Lung (tissue), 12 donors: ENCODE results near the gene ANG. TPM values are rescaled to one million over a fixed set of nuclear protein-coding genes. Genes with fewer than 3 reads are reported as not detected.

Experiments
- ATAC-seq: fragments of 200-7000 bp; cut with Tn5 transposase; one replicate; pipeline ENCODE4 v1.9.1; 2020; ENCODE audit warnings: moderate number of reproducible peaks; ENCODE audit not compliant: insufficient read depth, low FRiP score
- DNase-seq, 3 donors: peaks; one replicate each; pipeline ENCODE4 v3.0.0-alpha.2; 2013 to 2017
- H3K27ac ChIP-seq, 2 donors: one replicate each; pipeline ENCODE4 v1.5.1; 2013; ENCODE audit warnings: mild to moderate bottlenecking in 2 of 2, moderate library complexity in 2 of 2, control low read depth in 1 of 2, inconsistent platforms in 1 of 2, low read depth in 1 of 2, low read length in 1 of 2
- H3K27me3 ChIP-seq, 3 donors: one replicate each; pipeline ENCODE4 v1.5.1; 2013; ENCODE audit warnings: low read length in 2 of 3; ENCODE audit not compliant: control insufficient read depth in 3 of 3, insufficient read depth in 3 of 3
- H3K36me3 ChIP-seq, 4 donors: one replicate each; pipeline ENCODE4 v1.5.1; 2013; ENCODE audit warnings: low read length in 4 of 4, mild to moderate bottlenecking in 1 of 4, moderate library complexity in 1 of 4; ENCODE audit not compliant: control insufficient read depth in 4 of 4, insufficient read depth in 4 of 4
- H3K4me1 ChIP-seq, 5 donors: one replicate each; pipeline ENCODE4 v1.5.1; 2013; ENCODE audit warnings: low read length in 5 of 5, mild to moderate bottlenecking in 2 of 5, moderate library complexity in 1 of 5; ENCODE audit not compliant: control insufficient read depth in 5 of 5, insufficient read depth in 5 of 5
- H3K4me3 ChIP-seq: one replicate; pipeline ENCODE4 v1.5.1; 2013; ENCODE audit warnings: mild to moderate bottlenecking, control low read depth, moderate library complexity
- H3K9ac ChIP-seq, 2 donors: one replicate each; pipeline ENCODE4 v1.5.1; 2013; ENCODE audit warnings: low read length in 2 of 2, control low read depth in 1 of 2; ENCODE audit not compliant: insufficient read depth in 1 of 2
- H3K9me3 ChIP-seq, 4 donors: one replicate each; pipeline ENCODE4 v1.5.1; 2013; ENCODE audit warnings: low read length in 3 of 4, mild to moderate bottlenecking in 1 of 4, moderate library complexity in 1 of 4; ENCODE audit not compliant: control insufficient read depth in 4 of 4, insufficient read depth in 3 of 4
- CTCF ChIP-seq: IDR thresholded peaks from 2 replicates; pipeline ENCODE4 v1.5.1; 2012; ENCODE audit warnings: mild to moderate bottlenecking; ENCODE audit errors: control extremely low read depth, extremely low read depth
- WGBS, 2 donors: extraction: QIAGEN DNeasy Blood & Tissue Kit; methylation state at CpG; one replicate each; pipeline ENCODE4 v1.1.7; 2013; 5-methylcytosine and 5-hydroxymethylcytosine counted together
- polyA plus RNA-seq, 2 donors: library from polyadenylated mRNA; stranded (reverse); fragments of 200-250 nt; gene quantifications; one replicate each; pipeline ENCODE4 v1.2.1, GENCODE V29; 2013
- total RNA-seq, 2 donors: library from RNA; depleted of rRNA in 1 of 2; stranded (reverse); fragments of >200 nt in 1 of 2; gene quantifications; one replicate each; pipeline ENCODE4 v1.2.1, GENCODE V29; 2014 to 2021
- donor health status: control.
- donor health status: control.
- donor health status: Bipolar disorder and iron deficiency.
- donor health status: healthy.
- donor health status: DM: yes; HTN: yes; CAD: no.

ANG gene
- total and polyA plus RNA-seq, 4 donors, result 14.0 to 27.5 (median 18.0) TPM

GRCh38 chr14:20726531-20726930 is 38.0 kb downstream of the ANG start:
- Histone ChIP-seq H3K4me3 (no peak overlapping the region), H3K27me3 (peaks cover 0 to 2% (median 0%) of the 10 kb centered on the region in 3 donors), H3K9ac (no peak overlapping the region), H3K36me3 (no peaks in the 10 kb centered on the region), H3K27ac (no peak overlapping the region), H3K9me3 (peaks cover 0 to 3% (median 0%) of the 10 kb centered on the region in 4 donors), H3K4me1 (peaks cover 0 to 4% (median 1%) of the 10 kb centered on the region in 5 donors)
- WGBS, 2 donors, result 77 to 96% methylated on average over 1 of the region's 1 CpG
- ATAC-seq (no peak), DNase-seq (no peak)
- no peak for TF ChIP-seq CTCF

- Histone ChIP-seq H3K36me3 (no peaks in the 10 kb centered on the region), H3K4me1 (peaks cover 0 to 4% (median 0%) of the 10 kb centered on the region in 5 donors), H3K27me3 (no peaks in the 10 kb centered on the region), H3K27ac (no peak overlapping the region), H3K4me3 (no peak overlapping the region), H3K9me3 (no peaks in the 10 kb centered on the region), H3K9ac (no peak overlapping the region)
- no peak for ATAC-seq
- WGBS, 2 donors, result 71 to 74% methylated on average over 6 of the region's 6 CpGs
- DNase-seq, result no peak
- no peak for TF ChIP-seq CTCF
Observed at GRCh38 chr14:20730891-20731290, 42.3 kb downstream of the ANG start.

GRCh38 chr14:20732477-20732876 is 43.9 kb downstream of the ANG start:
- no peak for ATAC-seq
- no peak for DNase-seq
- no peak for TF ChIP-seq CTCF
- Histone ChIP-seq H3K9me3 (no peaks in the 10 kb centered on the region), H3K9ac (no peak overlapping the region), H3K27me3 (no peaks in the 10 kb centered on the region), H3K27ac (no peak overlapping the region), H3K4me1 (no peaks in the 10 kb centered on the region), H3K36me3 (no peaks in the 10 kb centered on the region), H3K4me3 (no peak overlapping the region)
- WGBS, 2 donors, result 92 to 96% methylated on average over 5 of the region's 5 CpGs

GRCh38 chr14:20732979-20733635 is 44.5 kb downstream of the ANG start:
- Histone ChIP-seq H3K36me3 (no peaks in the 10 kb centered on the region), H3K27ac (no peak overlapping the region), H3K27me3 (no peaks in the 10 kb centered on the region), H3K9me3 (no peaks in the 10 kb centered on the region), H3K9ac (no peak overlapping the region), H3K4me3 (no peak overlapping the region), H3K4me1 (no peaks in the 10 kb centered on the region)
- no peak for DNase-seq
- WGBS, 2 donors, result 66 to 68% methylated on average over 6 of the region's 6 CpGs
- TF ChIP-seq CTCF, result no peak
- ATAC-seq, result no peak
